GM12873 (cell line): ENCODE results near the gene MFNG.
A peak's percentile ranks its signal among the peaks of the same experiment; 100 is the strongest.

Source experiments
- TF ChIP-seq, protein P1 (sequence below): IDR thresholded peaks from 2 replicates; pipeline ENCODE4 v1.5.1; 2012; ENCODE audit warnings: low read depth, mild to moderate bottlenecking, moderate library complexity, low read length, control low read depth; ENCODE audit not compliant: insufficient read depth; ENCODE audit errors: missing control alignments

The MFNG gene

DNA sequence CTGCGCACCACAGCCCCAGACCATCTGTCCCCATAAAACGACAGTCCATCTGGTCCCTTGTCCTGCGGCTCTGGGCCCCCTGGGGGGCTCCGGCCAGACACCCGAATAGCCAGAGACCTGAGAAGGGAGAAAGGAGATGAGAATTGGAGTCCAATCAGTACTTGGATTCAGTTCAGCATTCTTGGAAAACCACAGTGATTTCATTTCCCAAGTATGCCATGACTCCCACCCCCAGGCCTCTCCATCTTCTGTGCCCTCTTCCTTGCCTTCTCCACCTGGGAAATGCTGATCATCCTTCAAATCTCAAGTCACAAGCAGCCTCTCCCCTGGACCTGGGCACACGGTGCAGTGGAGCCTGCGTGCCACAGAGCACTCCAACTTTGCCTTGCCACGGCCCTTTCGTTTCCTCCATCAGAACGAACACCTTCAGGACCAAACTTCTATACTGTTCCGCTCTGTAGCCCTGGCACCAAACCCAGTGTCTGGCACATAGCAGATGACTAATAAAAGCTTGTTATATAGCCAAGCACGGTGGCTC lies 10.9 kb upstream of the MFNG start:
- TF ChIP-seq, protein P1, sequence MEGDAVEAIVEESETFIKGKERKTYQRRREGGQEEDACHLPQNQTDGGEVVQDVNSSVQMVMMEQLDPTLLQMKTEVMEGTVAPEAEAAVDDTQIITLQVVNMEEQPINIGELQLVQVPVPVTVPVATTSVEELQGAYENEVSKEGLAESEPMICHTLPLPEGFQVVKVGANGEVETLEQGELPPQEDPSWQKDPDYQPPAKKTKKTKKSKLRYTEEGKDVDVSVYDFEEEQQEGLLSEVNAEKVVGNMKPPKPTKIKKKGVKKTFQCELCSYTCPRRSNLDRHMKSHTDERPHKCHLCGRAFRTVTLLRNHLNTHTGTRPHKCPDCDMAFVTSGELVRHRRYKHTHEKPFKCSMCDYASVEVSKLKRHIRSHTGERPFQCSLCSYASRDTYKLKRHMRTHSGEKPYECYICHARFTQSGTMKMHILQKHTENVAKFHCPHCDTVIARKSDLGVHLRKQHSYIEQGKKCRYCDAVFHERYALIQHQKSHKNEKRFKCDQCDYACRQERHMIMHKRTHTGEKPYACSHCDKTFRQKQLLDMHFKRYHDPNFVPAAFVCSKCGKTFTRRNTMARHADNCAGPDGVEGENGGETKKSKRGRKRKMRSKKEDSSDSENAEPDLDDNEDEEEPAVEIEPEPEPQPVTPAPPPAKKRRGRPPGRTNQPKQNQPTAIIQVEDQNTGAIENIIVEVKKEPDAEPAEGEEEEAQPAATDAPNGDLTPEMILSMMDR, result no peak

DNA sequence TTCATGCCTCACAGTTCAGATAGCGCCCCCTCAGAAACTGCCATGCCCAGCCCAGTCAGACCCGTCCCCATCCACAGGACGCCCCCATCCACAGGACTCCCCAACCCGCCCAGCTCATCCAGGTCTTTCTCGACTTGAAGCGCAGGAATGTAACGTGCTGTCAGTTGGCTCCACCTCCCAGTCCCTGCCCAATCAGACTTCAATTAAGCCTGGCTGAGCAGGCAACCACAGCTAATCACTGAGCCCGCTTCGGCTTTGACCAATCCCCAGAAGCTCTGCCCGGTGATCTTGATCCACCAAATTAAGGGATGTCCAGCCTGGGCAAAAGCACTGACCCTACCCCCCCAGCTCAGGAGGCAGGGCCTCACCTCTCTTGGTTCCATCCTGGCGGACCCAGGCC lies 10.5 kb upstream of the MFNG start:
- TF ChIP-seq, protein P1, result no peak

DNA sequence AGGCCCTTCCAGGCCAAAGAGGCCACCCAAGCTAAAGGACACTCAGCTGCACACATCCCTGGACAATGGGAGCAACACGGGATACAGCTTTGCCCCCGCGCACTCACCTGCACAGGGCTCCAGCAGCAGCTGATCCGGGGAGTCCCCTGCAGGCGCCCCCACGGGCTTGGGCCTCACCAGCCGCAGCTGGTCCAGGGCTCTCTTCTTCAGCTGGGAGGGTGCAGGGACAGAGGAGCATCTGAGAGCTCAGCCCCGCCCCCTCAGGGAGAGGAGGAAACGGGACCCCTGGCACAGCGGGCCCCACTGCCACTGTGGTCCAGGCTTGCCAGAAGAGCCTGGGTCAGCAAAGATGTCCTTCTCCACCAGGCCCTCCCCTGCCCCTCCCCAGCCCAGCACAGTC lies 7.8 kb upstream of the MFNG start:
- TF ChIP-seq, protein P1, result no peak

DNA sequence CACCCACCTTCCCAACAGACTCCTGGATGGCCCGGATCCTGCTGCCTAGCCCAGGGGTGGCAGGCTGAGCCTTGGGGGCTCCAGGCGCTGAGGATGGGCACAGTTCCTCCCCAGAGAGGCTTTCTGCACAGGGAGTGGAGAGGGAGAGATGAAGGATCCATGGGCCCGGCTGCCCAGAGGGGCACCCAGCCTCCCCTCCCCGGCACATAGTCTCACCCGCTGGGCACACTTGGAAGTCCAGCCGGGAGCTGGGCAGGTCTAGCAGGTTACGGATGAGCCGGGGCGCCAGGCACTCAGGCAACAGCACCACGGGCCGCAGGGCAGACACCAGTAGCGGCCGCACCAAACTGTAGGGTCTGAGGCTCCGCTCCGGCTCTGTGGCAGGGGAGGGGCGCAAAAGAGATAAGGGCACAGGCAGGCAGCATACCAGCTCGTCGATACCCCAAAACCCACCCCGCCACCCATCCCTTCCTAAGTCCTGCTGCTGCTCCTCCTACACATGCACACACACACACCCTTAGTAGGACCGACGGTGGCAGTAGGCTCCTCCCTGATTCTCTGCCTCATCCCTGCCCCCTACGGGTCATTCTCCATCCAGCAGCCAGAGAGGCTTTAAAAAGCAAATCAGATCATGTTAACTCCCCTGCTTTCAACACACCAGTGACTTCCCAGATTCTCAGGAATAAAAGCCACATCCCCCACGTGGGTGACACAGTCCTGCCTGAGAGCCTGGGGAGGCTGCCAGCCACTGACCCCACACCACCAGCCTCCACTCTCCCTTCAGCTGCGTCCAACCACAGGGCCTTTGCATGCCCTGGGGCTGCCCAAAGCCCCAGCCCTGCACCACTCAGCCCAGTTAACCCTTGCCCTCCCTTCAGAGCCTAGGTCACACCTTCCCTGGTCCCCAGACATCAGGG lies 6.5 kb upstream of the MFNG start:
- TF ChIP-seq, protein P1, result peak; percentile 77

DNA sequence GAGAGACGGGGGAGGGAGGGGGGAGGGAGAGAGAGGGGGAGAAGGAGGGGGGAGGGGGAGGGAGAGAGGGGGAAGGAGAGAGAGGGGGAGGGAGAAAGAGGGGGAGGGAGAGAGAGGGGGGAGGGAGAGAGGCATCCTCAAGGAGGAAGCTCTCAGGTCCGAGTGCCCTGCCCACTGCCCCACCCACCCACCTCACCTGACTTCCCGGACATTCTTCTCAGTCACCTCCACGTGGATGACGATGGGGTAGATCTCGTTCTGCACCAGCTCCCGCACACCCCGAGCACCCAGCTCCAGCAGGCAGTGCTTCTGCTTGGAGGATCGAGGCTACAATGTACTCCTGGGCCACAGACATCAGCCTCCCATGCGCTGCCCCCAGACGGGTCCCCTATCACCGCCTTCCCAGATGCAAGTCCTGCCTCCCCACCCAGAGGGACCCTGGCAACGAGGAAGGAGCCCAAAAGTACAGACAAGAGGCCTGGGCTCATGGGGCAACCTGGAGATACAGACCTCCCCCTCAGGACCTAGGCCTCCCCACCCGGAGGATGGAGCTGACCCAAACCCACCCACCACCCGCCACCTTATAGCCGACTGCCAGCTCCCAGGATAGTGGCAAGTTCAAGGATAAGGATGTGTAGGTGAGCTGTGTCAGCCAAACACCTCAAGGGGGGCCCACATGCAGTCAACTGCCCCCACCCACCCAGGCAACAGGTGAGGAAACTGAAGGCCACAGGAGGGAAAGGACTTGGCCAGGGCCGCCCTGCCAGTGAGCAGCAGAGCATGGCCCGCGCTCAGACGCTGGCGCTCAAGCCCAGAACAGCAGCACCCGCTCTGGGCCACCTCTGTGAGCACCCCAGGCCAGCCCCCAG lies 5.6 kb upstream of the MFNG start:
- TF ChIP-seq, protein P1, result no peak

DNA sequence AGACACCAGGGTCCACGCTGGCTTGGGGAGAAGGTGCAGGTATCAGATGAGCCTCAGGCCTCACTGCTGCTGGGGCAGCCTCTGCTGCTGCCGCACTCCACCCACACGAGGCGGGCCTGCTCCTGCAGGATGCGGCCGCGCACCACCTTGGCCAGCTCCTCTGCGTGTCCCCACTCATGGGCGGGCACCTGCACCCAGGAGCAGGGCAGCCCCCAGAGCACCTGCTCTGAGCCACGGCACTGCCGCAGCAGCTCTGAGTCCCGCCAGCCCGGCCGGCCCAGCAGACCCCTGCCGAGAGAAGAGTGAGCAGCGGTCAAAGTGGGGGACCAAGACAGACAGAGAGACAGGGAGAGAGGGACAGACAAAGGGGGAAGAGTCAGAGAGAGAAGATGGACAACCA lies 4.9 kb upstream of the MFNG start:
- TF ChIP-seq, protein P1, result no peak

DNA sequence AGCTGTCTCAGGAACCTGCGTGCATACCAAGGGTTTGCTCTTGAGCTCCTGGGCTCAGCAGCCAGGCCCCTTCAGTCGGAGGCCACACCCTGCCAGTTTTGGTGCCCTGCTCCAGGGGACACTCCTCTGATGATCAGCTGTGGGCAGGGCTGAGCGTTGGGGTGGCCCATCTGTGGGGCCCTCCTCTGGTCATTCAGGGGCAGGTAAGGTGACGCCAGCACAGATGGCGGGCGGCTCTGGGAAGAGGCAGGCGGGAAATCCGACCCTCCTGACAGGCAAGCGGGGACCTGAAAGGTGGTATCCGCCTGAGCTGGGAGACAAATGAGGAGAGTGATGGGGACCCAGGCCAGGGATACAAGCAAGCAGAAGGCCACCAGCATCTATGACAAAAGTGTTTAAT lies 3.8 kb upstream of the MFNG start:
- TF ChIP-seq, protein P1, result no peak
